IMR-90 (cell line): Measurements from ENCODE around the gene PTPRQ. TPM values are rescaled to one million over a fixed set of nuclear protein-coding genes. Genes with fewer than 3 reads are reported as not detected.

Source experiments
- ATAC-seq: fragments of 200-7000 bp; cut with Tn5 transposase; 2 replicates; pipeline ENCODE4 v1.9.1; 2020; ENCODE audit warnings: low read depth, mild to moderate bottlenecking, moderate library complexity
- BruUV-seq: library from RNA; stranded (reverse); fragments of 400-500 nt; replicated peaks from 2 replicates; lab custom pipeline; 2021; lab: Mats Ljungman, UMichigan
- CTCF ChIA-PET: fragments of 300-600 bp; formaldehyde crosslinking; extraction: SDS; loops from one replicate; lab custom pipeline; 2021; ENCODE audit warnings: antibody characterized with exemption; lab: Yijun Ruan, JAX
- POLR2A ChIA-PET: fragments of 300-600 bp; sonication (Branson Sonifier 250); formaldehyde crosslinking; loops from one replicate; lab custom pipeline; 2022; ENCODE audit warnings: antibody characterized with exemption; ENCODE audit not compliant: unreplicated experiment; lab: Charles Lee
- DNase-seq: peaks from one replicate; pipeline ENCODE4 v3.0.0; 2013
- H2AFZ ChIP-seq: replicated peaks from 2 replicates; pipeline ENCODE3; 2013; ENCODE audit warnings: low read length, mild to moderate bottlenecking; ENCODE audit not compliant: poor library complexity
- H2AK5ac ChIP-seq: 2 replicates; pipeline ENCODE4 v1.6.1; 2013; ENCODE audit warnings: low read depth, low read length, inconsistent platforms
- H2AK9ac ChIP-seq: replicated peaks from 2 replicates; pipeline ENCODE3; 2013; ENCODE audit warnings: mild to moderate bottlenecking, low read depth, low read length, moderate library complexity; ENCODE audit not compliant: poor library complexity
- H2BK120ac ChIP-seq: 2 replicates; pipeline ENCODE4 v1.6.1; 2013; ENCODE audit warnings: low read depth, low read length, inconsistent platforms
- H2BK15ac ChIP-seq: 3 replicates; pipeline ENCODE4 v1.6.1; 2013; ENCODE audit warnings: low read depth, low read length, inconsistent platforms
- H2BK20ac ChIP-seq: 2 replicates; pipeline ENCODE4 v1.6.1; 2013; ENCODE audit warnings: low read depth, mild to moderate bottlenecking, inconsistent platforms, low read length, moderate library complexity
- H2BK5ac ChIP-seq: 2 replicates; pipeline ENCODE4 v1.6.1; 2013; ENCODE audit warnings: mild to moderate bottlenecking, low read depth, low read length, inconsistent platforms; ENCODE audit not compliant: poor library complexity, severe bottlenecking
- H3K14ac ChIP-seq: replicated peaks from 2 replicates; pipeline ENCODE4 v1.6.1; 2013; ENCODE audit warnings: low read depth, low read length, inconsistent platforms
- H3K18ac ChIP-seq: 2 replicates; pipeline ENCODE4 v1.6.1; 2013; ENCODE audit warnings: low read depth, low read length, control low read depth
- H3K23ac ChIP-seq: 2 replicates; pipeline ENCODE4 v1.6.1; 2013; ENCODE audit warnings: low read depth, low read length, inconsistent platforms
- H3K27ac ChIP-seq: 2 replicates; pipeline ENCODE4 v1.5.1; 2013; ENCODE audit warnings: mild to moderate bottlenecking, control low read depth, low read length; ENCODE audit not compliant: insufficient read depth
- H3K27me3 ChIP-seq: 2 replicates; pipeline ENCODE4 v1.6.1; 2013; ENCODE audit warnings: low read length; ENCODE audit not compliant: control insufficient read depth, insufficient read depth
- H3K36me3 ChIP-seq: 2 replicates; pipeline ENCODE4 v1.6.1; 2013; ENCODE audit warnings: low read length, mixed read lengths; ENCODE audit not compliant: control insufficient read depth, insufficient read depth
- H3K4ac ChIP-seq: 2 replicates; pipeline ENCODE4 v1.6.1; 2013; ENCODE audit warnings: low read depth, low read length, inconsistent platforms
- H3K4me1 ChIP-seq: 2 replicates; pipeline ENCODE4 v1.6.1; 2013; ENCODE audit warnings: low read length, mixed read lengths; ENCODE audit not compliant: control insufficient read depth, insufficient read depth
- H3K4me2 ChIP-seq: 2 replicates; pipeline ENCODE4 v1.6.1; 2013; ENCODE audit warnings: low read depth, mild to moderate bottlenecking, control low read depth, low read length, moderate library complexity
- H3K4me3 ChIP-seq: 2 replicates; pipeline ENCODE4 v1.5.1; 2013; ENCODE audit warnings: low read depth, mild to moderate bottlenecking, control low read depth, low read length, moderate library complexity; ENCODE audit not compliant: insufficient read depth
- H3K56ac ChIP-seq: 2 replicates; pipeline ENCODE4 v1.6.1; 2013; ENCODE audit warnings: low read length, inconsistent platforms; ENCODE audit not compliant: insufficient read depth; ENCODE audit errors: extremely low read depth
- H3K79me1 ChIP-seq, 2 experiments: 2 replicates each; pipeline ENCODE4 v1.6.1; 2013; ENCODE audit warnings: low read length in 2 of 2, inconsistent platforms in 1 of 2, low read depth in 1 of 2
- H3K9ac ChIP-seq: 2 replicates; pipeline ENCODE4 v1.6.1; 2013; ENCODE audit warnings: low read depth, low read length, control low read depth
- H3K9me1 ChIP-seq: 2 replicates; pipeline ENCODE4 v1.6.1; 2013; ENCODE audit warnings: low read length, inconsistent platforms; ENCODE audit not compliant: insufficient read depth
- H3K9me3 ChIP-seq: 2 replicates; pipeline ENCODE4 v1.6.1; 2013; ENCODE audit warnings: low read length; ENCODE audit not compliant: control insufficient read depth, insufficient read depth
- H4K20me1 ChIP-seq: 2 replicates; pipeline ENCODE4 v1.6.1; 2013; ENCODE audit warnings: low read length, inconsistent platforms; ENCODE audit not compliant: insufficient read depth
- H4K5ac ChIP-seq: 2 replicates; pipeline ENCODE4 v1.6.1; 2013; ENCODE audit warnings: mild to moderate bottlenecking, low read depth, low read length, control low read depth
- H4K8ac ChIP-seq, 2 experiments: 2 replicates each; pipeline ENCODE4 v1.6.1; 2013; ENCODE audit warnings: low read depth in 2 of 2, low read length in 2 of 2, control low read depth in 1 of 2, inconsistent platforms in 1 of 2
- H4K91ac ChIP-seq: 2 replicates; pipeline ENCODE4 v1.6.1; 2013; ENCODE audit warnings: low read depth, low read length, inconsistent platforms; ENCODE audit not compliant: insufficient read depth
- BHLHE40 ChIP-seq: fragments of 150-350 bp; IDR thresholded peaks from 2 replicates; pipeline ENCODE4 v1.6.1; 2016; ENCODE audit warnings: mild to moderate bottlenecking, low read depth, low read length
- CEBPB ChIP-seq: IDR thresholded peaks from 2 replicates; pipeline ENCODE4 v1.6.1; 2012; ENCODE audit warnings: low read depth, low read length, improper control_type of control experiment
- CHD1 ChIP-seq: IDR thresholded peaks from 2 replicates; pipeline ENCODE4 v1.6.1; 2012; ENCODE audit warnings: low read depth, low read length, improper control_type of control experiment
- CTCF ChIP-seq: conservative IDR thresholded peaks from 2 replicates; pipeline ENCODE4 v1.5.1; 2012; ENCODE audit warnings: mild to moderate bottlenecking, low read depth, low read length, improper control_type of control experiment
- ELK1 ChIP-seq: fragments of 150-350 bp; IDR thresholded peaks from 2 replicates; pipeline ENCODE4 v1.6.1; 2016; ENCODE audit warnings: low read depth, mild to moderate bottlenecking, low read length, moderate library complexity, borderline replicate concordance
- FOS ChIP-seq: fragments of 150-350 bp; IDR thresholded peaks from 2 replicates; pipeline ENCODE4 v1.6.1; 2016; ENCODE audit warnings: low read depth, low read length
- MAFK ChIP-seq: IDR thresholded peaks from 2 replicates; pipeline ENCODE4 v1.6.1; 2012; ENCODE audit warnings: low read depth, low read length, improper control_type of control experiment
- MAZ ChIP-seq: IDR thresholded peaks from 2 replicates; pipeline ENCODE4 v1.6.1; 2012; ENCODE audit warnings: low read depth, mild to moderate bottlenecking, low read length, improper control_type of control experiment, moderate library complexity, borderline replicate concordance
- MXI1 ChIP-seq: IDR thresholded peaks from 2 replicates; pipeline ENCODE4 v1.6.1; 2012; ENCODE audit warnings: low read depth, mild to moderate bottlenecking, low read length, moderate library complexity, borderline replicate concordance
- NFE2L2 ChIP-seq: fragments of 150-350 bp; IDR thresholded peaks from 2 replicates; pipeline ENCODE4 v1.6.1; 2016; ENCODE audit warnings: low read depth, mild to moderate bottlenecking, low read length
- POLR2A ChIP-seq: IDR thresholded peaks from 2 replicates; pipeline ENCODE4 v1.6.1; 2012; ENCODE audit warnings: mild to moderate bottlenecking, low read depth, low read length
- RAD21 ChIP-seq: IDR thresholded peaks from 2 replicates; pipeline ENCODE4 v1.6.1; 2012; ENCODE audit warnings: low read length, improper control_type of control experiment
- RCOR1 ChIP-seq: IDR thresholded peaks from 2 replicates; pipeline ENCODE4 v1.6.1; 2012; ENCODE audit warnings: mild to moderate bottlenecking, low read length, improper control_type of control experiment; ENCODE audit not compliant: insufficient replicate concordance
- RFX5 ChIP-seq: IDR thresholded peaks from 2 replicates; pipeline ENCODE4 v1.8.0; 2012; ENCODE audit warnings: low read depth, mild to moderate bottlenecking, low read length, moderate library complexity
- SMC3 ChIP-seq: fragments of 150-350 bp; IDR thresholded peaks from 2 replicates; pipeline ENCODE4 v1.6.1; 2016; ENCODE audit warnings: low read depth, mild to moderate bottlenecking, antibody characterized with exemption, low read length, moderate library complexity
- USF2 ChIP-seq: fragments of 150-350 bp; IDR thresholded peaks from 2 replicates; pipeline ENCODE4 v1.6.1; 2017; ENCODE audit warnings: mild to moderate bottlenecking, antibody characterized with exemption, low read length, low read depth
- WGBS, 2 experiments: methylation state at CpG; one replicate each; pipeline versions ENCODE4 v1.1.5 to v1.1.7; 2013; ENCODE audit warnings: missing lambda C conversion rate in 2 of 2; ENCODE audit not compliant: insufficient read length in 1 of 2; ENCODE audit errors: extremely low coverage in 2 of 2; 5-methylcytosine and 5-hydroxymethylcytosine counted together
- dilution Hi-C: fragments of 300-500 bp; cut with HindIII; formaldehyde crosslinking; loops from one replicate; pipeline ENCODE4 v1.14.3; 2018; ENCODE audit warnings: low sequenced_read_pairs; ENCODE audit not compliant: unreplicated experiment
- in situ Hi-C: fragments of 300-500 bp; cut with MboI; formaldehyde crosslinking; loops from 3 replicates; pipeline ENCODE4 v1.14.3; 2019; ENCODE audit warnings: low sequenced_read_pairs, inconsistent platforms, mixed read lengths
- intact Hi-C: fragments of 100-400 bp; cut with micrococcal nuclease; formaldehyde crosslinking; loops from 2 replicates; pipeline ENCODE4 v1.10.0; 2022
- polyA plus RNA-seq, 3 experiments: library from polyadenylated mRNA; depleted of rRNA; stranded (reverse); fragments of >200 nt; gene quantifications; 2 replicates each; pipeline ENCODE4 v1.2.3, GENCODE V29; 2012; ENCODE audit warnings: low replicate concordance in 1 of 3
- total RNA-seq: library from RNA; depleted of rRNA; stranded (reverse); fragments of >200 nt; gene quantifications from 2 replicates; pipeline ENCODE4 v1.2.3, GENCODE V29; 2012

PTPRQ gene
- total and polyA plus RNA-seq, 2 of the 4 experiments (the other 2 are of a cell fraction): 0.96 to 1.4 TPM

GRCh38 chr12:80643961-80644360, 199.9 kb downstream of the PTPRQ start:
- Histone ChIP-seq H3K27ac (no peak overlapping the region), H3K79me1 (no peaks in the 10 kb centered on the region), H3K9ac (no peak overlapping the region), H2BK120ac (no peak overlapping the region), H3K4me2 (no peak overlapping the region), H2BK15ac (no peak overlapping the region), H3K9me3 (no peaks in the 10 kb centered on the region), H2AK5ac (no peak overlapping the region), H3K14ac (no peak overlapping the region), H3K23ac (no peak overlapping the region), H2BK5ac (no peak overlapping the region), H3K4me3 (no peak overlapping the region), H3K18ac (no peak overlapping the region), H3K56ac (no peak overlapping the region), H4K8ac (no peak overlapping the region), H3K27me3 (no peaks in the 10 kb centered on the region), H2BK20ac (no peak overlapping the region), H3K4ac (no peak overlapping the region), H3K4me1 (no peaks in the 10 kb centered on the region), H3K36me3 (no peaks in the 10 kb centered on the region), H4K20me1 (no peaks in the 10 kb centered on the region), H2AFZ (no peak overlapping the region), H2AK9ac (no peak overlapping the region), H4K91ac (no peak overlapping the region), H3K9me1 (no peaks in the 10 kb centered on the region), H4K5ac (no peak overlapping the region)
- dilution Hi-C loops: no loop called here
- BruUV-seq: no TSS peak
- TF ChIP-seq CTCF (no peak), ELK1 (no peak), NFE2L2 (no peak), MXI1 (no peak), BHLHE40 (no peak), RCOR1 (no peak), SMC3 (no peak), POLR2A (no peak), CEBPB (no peak), CHD1 (no peak), MAZ (no peak), FOS (no peak), MAFK (no peak), RFX5 (no peak), USF2 (no peak), RAD21 (no peak)
- in situ Hi-C loops: no loop called here
- CTCF ChIA-PET: interaction anchor here (0.5 to 2.4 kb wide), 2 partner anchors 10 to 189 kb away, joined by 5 to 6 read pairs; no protein-coding TSS in a partner anchor
- intact Hi-C loops: no loop called here
- ATAC-seq (no peak), DNase-seq (no peak)
- no CpG with 5 or more reads among the region's 2 CpGs for WGBS, 2 experiments
- POLR2A ChIA-PET: no interaction called here
